H1 (cell line): Measurements from ENCODE around the gene CHN2. TPM values are rescaled to one million over a fixed set of nuclear protein-coding genes. Genes with fewer than 3 reads are reported as not detected.

ENCODE experiments used
- CTCF ChIA-PET: fragments of 300-600 bp; sonication (Branson Sonifier 250); formaldehyde crosslinking; loops from one replicate; lab custom pipeline; 2021; ENCODE audit not compliant: partially characterized antibody; lab: Charles Lee
- POLR2A ChIA-PET: fragments of 300-600 bp; sonication (Branson Sonifier 250); formaldehyde crosslinking; loops from one replicate; lab custom pipeline; 2021; ENCODE audit warnings: inconsistent platforms; ENCODE audit not compliant: partially characterized antibody; lab: Charles Lee
- DNase-seq, 2 experiments: peaks; one replicate each; pipeline versions ENCODE4 v3.0.0 to v3.0.0-alpha.2; 2010 to 2022; ENCODE audit warnings: low spot score in 2 of 2, low read depth in 1 of 2, mixed read lengths in 1 of 2
- FAIRE-seq: peaks from 2 replicates; lab custom pipeline; 2011; peaks lifted over from hg19 to GRCh38; lab: Jason Lieb, UNC
- H2AFZ ChIP-seq: 2 replicates; pipeline ENCODE4 v1.8.1; 2012; ENCODE audit warnings: low read length, inconsistent platforms
- H2AK5ac ChIP-seq: 2 replicates; pipeline ENCODE4 v1.6.1; 2013; ENCODE audit warnings: low read depth, low read length
- H2BK120ac ChIP-seq: replicated peaks from 2 replicates; pipeline ENCODE3; 2013; ENCODE audit warnings: low read depth, low read length, inconsistent platforms
- H2BK12ac ChIP-seq: 2 replicates; pipeline ENCODE4 v1.6.1; 2013; ENCODE audit warnings: low read depth, low read length
- H2BK15ac ChIP-seq: 2 replicates; pipeline ENCODE4 v1.6.1; 2013; ENCODE audit warnings: low read length
- H2BK20ac ChIP-seq: 2 replicates; pipeline ENCODE4 v1.6.1; 2013; ENCODE audit warnings: low read length
- H2BK5ac ChIP-seq: 2 replicates; pipeline ENCODE4 v1.6.1; 2013; ENCODE audit warnings: low read depth, low read length
- H3K14ac ChIP-seq: 2 replicates; pipeline ENCODE4 v1.6.1; 2013; ENCODE audit warnings: inconsistent platforms; ENCODE audit not compliant: insufficient read length
- H3K18ac ChIP-seq: 2 replicates; pipeline ENCODE4 v1.6.1; 2013; ENCODE audit warnings: low read length; ENCODE audit errors: extremely low read depth
- H3K23ac ChIP-seq: 2 replicates; pipeline ENCODE4 v1.6.1; 2013; ENCODE audit warnings: inconsistent platforms; ENCODE audit not compliant: insufficient read length
- H3K23me2 ChIP-seq: 2 replicates; pipeline ENCODE4 v1.6.1; 2013; ENCODE audit warnings: low read depth, low read length
- H3K27ac ChIP-seq: 2 replicates; pipeline ENCODE4 v1.6.1; 2011; ENCODE audit warnings: low read depth, low read length, inconsistent platforms
- H3K27me3 ChIP-seq, 4 experiments: replicated peaks in 1 of 4; 1 replicate in 1 of 4; 2 replicates in 3 of 4; pipeline versions ENCODE4 v1.6.1 to v1.8.1; 2011 to 2013; ENCODE audit warnings: low read length in 3 of 4, mild to moderate bottlenecking in 3 of 4, inconsistent platforms in 2 of 4, mixed read lengths in 2 of 4, moderate library complexity in 1 of 4; ENCODE audit not compliant: control insufficient read depth in 3 of 4, insufficient read depth in 3 of 4; ENCODE audit errors: extremely low read depth in 1 of 4
- H3K36me3 ChIP-seq, 4 experiments: 2 replicates each; pipeline versions ENCODE4 v1.6.1 to v1.8.1; 2011 to 2013; ENCODE audit warnings: mild to moderate bottlenecking in 4 of 4, low read length in 3 of 4, moderate library complexity in 2 of 4, control low read depth in 1 of 4, inconsistent platforms in 1 of 4; ENCODE audit not compliant: insufficient read depth in 4 of 4, control insufficient read depth in 2 of 4
- H3K4ac ChIP-seq: replicated peaks from 2 replicates; pipeline ENCODE3; 2013; ENCODE audit warnings: low read length, low read depth, mixed read lengths, inconsistent platforms; ENCODE audit not compliant: insufficient read length
- H3K4me1 ChIP-seq, 4 experiments: replicated peaks in 1 of 4; 1 replicate in 1 of 4; 2 replicates in 3 of 4; pipeline versions ENCODE4 v1.6.1 to v1.8.1; 2011 to 2013; ENCODE audit warnings: low read length in 3 of 4, inconsistent platforms in 2 of 4, mixed read lengths in 1 of 4; ENCODE audit not compliant: insufficient read depth in 4 of 4, control insufficient read depth in 3 of 4
- H3K4me2 ChIP-seq, 2 experiments: 2 replicates each; pipeline versions ENCODE4 v1.6.1 to v1.8.1; 2011 to 2013; ENCODE audit warnings: low read depth in 2 of 2, low read length in 2 of 2, control low read depth in 1 of 2, inconsistent platforms in 1 of 2, mild to moderate bottlenecking in 1 of 2; ENCODE audit not compliant: insufficient read depth in 1 of 2
- H3K4me3 ChIP-seq, 4 experiments: fragments of 200-600, 300-600 bp in 1 of 4; sonication (generic), shearing (Covaris generic), sonication (Bioruptor Twin) in 1 of 4; 2 replicates each; pipeline versions ENCODE4 v1.5.1 to v1.8.1; 2011 to 2016; ENCODE audit warnings: low read length in 4 of 4, low read depth in 3 of 4, control low read depth in 2 of 4, inconsistent platforms in 2 of 4, mild to moderate bottlenecking in 2 of 4, mixed read lengths in 1 of 4, moderate library complexity in 1 of 4; ENCODE audit not compliant: insufficient read depth in 2 of 4; ENCODE audit errors: extremely low read depth in 1 of 4
- H3K56ac ChIP-seq: replicated peaks from 2 replicates; pipeline ENCODE3; 2013; ENCODE audit warnings: low read depth, mild to moderate bottlenecking, mixed read lengths, low read length, inconsistent platforms; ENCODE audit not compliant: insufficient read length
- H3K79me1 ChIP-seq: 2 replicates; pipeline ENCODE4 v1.6.1; 2013; ENCODE audit warnings: low read depth, low read length, control low read depth
- H3K79me2 ChIP-seq, 2 experiments: 2 replicates each; pipeline versions ENCODE4 v1.6.1 to v1.8.1; 2012 to 2013; ENCODE audit warnings: low read length in 2 of 2, mild to moderate bottlenecking in 2 of 2, inconsistent platforms in 1 of 2; ENCODE audit not compliant: insufficient read depth in 2 of 2, control insufficient read depth in 1 of 2
- H3K9ac ChIP-seq, 4 experiments: replicated peaks in 1 of 4; 1 replicate in 1 of 4; 2 replicates in 3 of 4; pipeline versions ENCODE4 v1.6.1 to v1.8.1; 2011 to 2013; ENCODE audit warnings: low read depth in 3 of 4, low read length in 3 of 4, control low read depth in 2 of 4, mild to moderate bottlenecking in 2 of 4, moderate library complexity in 2 of 4, inconsistent platforms in 1 of 4; ENCODE audit errors: extremely low read depth in 1 of 4
- H3K9me3 ChIP-seq, 2 experiments: 2 replicates each; pipeline versions ENCODE4 v1.6.1 to v1.8.1; 2012 to 2013; ENCODE audit warnings: mild to moderate bottlenecking in 2 of 2, moderate library complexity in 2 of 2, control low read depth in 1 of 2, inconsistent platforms in 1 of 2, low read depth in 1 of 2, low read length in 1 of 2, mixed read lengths in 1 of 2; ENCODE audit not compliant: insufficient read depth in 2 of 2
- H4K20me1 ChIP-seq, 2 experiments: replicated peaks in 1 of 2; 2 replicates each; pipeline versions ENCODE3 to v1.8.1; 2011 to 2013; ENCODE audit warnings: inconsistent platforms in 2 of 2, low read length in 2 of 2, mild to moderate bottlenecking in 1 of 2; ENCODE audit not compliant: insufficient read depth in 2 of 2, control insufficient read depth in 1 of 2
- H4K5ac ChIP-seq: 2 replicates; pipeline ENCODE4 v1.6.1; 2013; ENCODE audit warnings: low read length, low read depth, mixed read lengths, inconsistent platforms; ENCODE audit not compliant: insufficient read length
- H4K8ac ChIP-seq: 2 replicates; pipeline ENCODE4 v1.8.0; 2013; ENCODE audit warnings: mild to moderate bottlenecking, moderate library complexity, low read length, inconsistent platforms; ENCODE audit not compliant: insufficient read depth; ENCODE audit errors: extremely low read depth
- H4K91ac ChIP-seq: replicated peaks from 2 replicates; pipeline ENCODE3; 2013; ENCODE audit warnings: low read length, mixed read lengths, inconsistent platforms; ENCODE audit not compliant: insufficient read length
- ATF2 ChIP-seq: IDR thresholded peaks from 2 replicates; pipeline ENCODE4 v1.6.1; 2012; ENCODE audit warnings: low read length, inconsistent platforms
- BACH1 ChIP-seq: IDR thresholded peaks from 2 replicates; pipeline ENCODE4 v1.6.1; 2012; ENCODE audit warnings: low read length, improper control_type of control experiment
- CREB1 ChIP-seq: IDR thresholded peaks from 2 replicates; pipeline ENCODE4 v1.6.1; 2012; ENCODE audit warnings: inconsistent platforms
- GABPA ChIP-seq: IDR thresholded peaks from 2 replicates; pipeline ENCODE4 v1.6.1; 2011; ENCODE audit warnings: mild to moderate bottlenecking, low read length, moderate library complexity, borderline replicate concordance; ENCODE audit not compliant: insufficient read depth
- SAP30 ChIP-seq: fragments of 300-600 bp; sonication (generic); IDR thresholded peaks from 2 replicates; pipeline ENCODE4 v1.7.1; 2012; ENCODE audit warnings: low read length, moderate library complexity, mild to moderate bottlenecking, inconsistent platforms; ENCODE audit not compliant: insufficient read depth, insufficient replicate concordance
- SRF ChIP-seq: IDR thresholded peaks from 2 replicates; pipeline ENCODE4 v1.6.1; 2011; ENCODE audit warnings: mild to moderate bottlenecking, low read depth, low read length, moderate library complexity
- SUZ12 ChIP-seq: fragments of 200-600 bp; sonication (generic); IDR thresholded peaks from 2 replicates; pipeline ENCODE4 v1.6.1; 2012; ENCODE audit warnings: mild to moderate bottlenecking, inconsistent platforms, low read length, moderate library complexity, mixed read lengths
- TAF7 ChIP-seq: optimal IDR thresholded peaks from 2 replicates; pipeline ENCODE3; 2011; ENCODE audit warnings: low read depth, mild to moderate bottlenecking, inconsistent platforms, low read length, moderate library complexity, borderline replicate concordance
- WGBS, 2 experiments: shearing (Covaris generic) in 1 of 2; methylation state at CpG; one replicate each; pipeline versions ENCODE4 v1.1.6 to v1.1.7; 2013 to 2015; ENCODE audit warnings: low lambda C conversion rate in 2 of 2, mixed read lengths in 2 of 2, inconsistent platforms in 1 of 2, low coverage in 1 of 2, missing lambda C conversion rate in 1 of 2; ENCODE audit not compliant: insufficient replicate concordance in 2 of 2, insufficient coverage in 1 of 2, insufficient read length in 1 of 2; ENCODE audit errors: extremely low coverage in 1 of 2, missing lambda C conversion rate in 1 of 2; 5-methylcytosine and 5-hydroxymethylcytosine counted together
- polyA plus RNA-seq, 7 experiments: library from polyadenylated mRNA; depleted of rRNA in 3 of 7; stranded (reverse) in 5 of 7; unstranded in 2 of 7; fragments of >200 nt in 5 of 7; fragments of 200-250 nt in 2 of 7; gene quantifications; 1 replicate in 5 of 7; 2 replicates in 1 of 7; 4 replicates in 1 of 7; pipeline versions ENCODE4 v1.2.1 to v1.2.3, GENCODE V29; 2011 to 2013; ENCODE audit warnings: missing spikeins in 2 of 7, mixed read lengths in 2 of 7
- total RNA-seq: library from RNA; stranded (reverse); fragmentation: NEBNext Ultra II Directional; extraction: Animal tissue kit (Norgen Biotek cat#: 25700); gene quantifications from 2 replicates; pipeline ENCODE4 v1.2.1, GENCODE V29; 2021

The CHN2 gene
- total and polyA plus RNA-seq, 2 of the 8 experiments (the other 6 are each of a cell fraction or from before 2014, with no cell fraction given): 2.9 to 4.8 TPM

DNA sequence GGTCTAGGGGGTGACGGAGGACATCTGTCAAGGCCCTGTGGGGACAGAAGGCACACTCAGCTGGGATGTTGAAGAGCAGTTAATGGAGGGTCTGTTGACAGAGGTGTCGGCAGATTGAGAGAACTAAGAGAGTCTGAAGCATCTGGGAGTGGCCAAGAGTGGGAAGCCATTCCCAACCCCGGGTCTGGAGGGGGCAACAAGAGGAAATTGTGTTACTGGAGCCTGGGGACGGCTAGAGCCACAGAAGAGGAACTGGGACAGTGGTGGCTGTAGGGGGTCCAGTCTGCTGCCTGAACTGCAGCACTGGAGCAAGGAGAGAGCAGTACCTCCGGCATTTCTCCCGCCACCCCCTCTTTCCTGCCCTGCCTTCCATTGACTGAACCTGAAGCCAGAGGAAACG is 136.6 kb downstream of the CHN2 start:
- Histone ChIP-seq H3K36me3 (no peaks in the 10 kb centered on the region), H3K23me2 (no peaks in the 10 kb centered on the region), H4K8ac (no peak overlapping the region), H3K4me2 (no peak overlapping the region), H3K4me3 (no peak overlapping the region), H3K56ac (no peak overlapping the region), H3K27me3 (no peaks in the 10 kb centered on the region), H3K27ac (no peak overlapping the region), H3K79me2 (no peaks in the 10 kb centered on the region), H3K9ac (no peak overlapping the region), H4K5ac (no peak overlapping the region), H3K14ac (no peak overlapping the region), H2AK5ac (no peak overlapping the region), H2BK20ac (no peak overlapping the region), H4K91ac (no peak overlapping the region), H3K4me1 (no peaks in the 10 kb centered on the region), H2BK5ac (no peak overlapping the region), H2AFZ (no peak overlapping the region), H3K9me3 (no peaks in the 10 kb centered on the region), H2BK120ac (no peak overlapping the region), H3K18ac (no peak overlapping the region), H2BK12ac (no peak overlapping the region), H2BK15ac (no peak overlapping the region), H4K20me1 (no peaks in the 10 kb centered on the region), H3K23ac (no peak overlapping the region), H3K79me1 (no peaks in the 10 kb centered on the region), H3K4ac (no peak overlapping the region)
- WGBS, 2 experiments: 87% methylated on average over 7 of the region's 7 CpGs; no CpG with 5 or more reads in 1 of the 2 experiments
- ChIA-PET CTCF (interaction anchor here (1.5 kb wide), 1 partner anchor 92 kb away, joined by 3 read pairs; no protein-coding TSS in a partner anchor), POLR2A (no interaction called here)
- DNase-seq (no peak), FAIRE-seq (no peak)
- TF ChIP-seq SUZ12: no peak
- TF ChIP-seq TAF7: no peak
- no peak for TF ChIP-seq ATF2
- TF ChIP-seq GABPA: no peak
- no peak for TF ChIP-seq BACH1
- TF ChIP-seq CREB1: no peak
- TF ChIP-seq SRF: no peak
- TF ChIP-seq SAP30: no peak
